GM21723 (cell line): Measurements from ENCODE around the gene HHLA2.

Source experiments
- ATAC-seq: cut with Tn5 transposase; IDR thresholded peaks from one replicate; pipeline ENCODE4 v1.9.1; 2021; ENCODE audit warnings: mild to moderate bottlenecking, moderate library complexity; ENCODE audit not compliant: unreplicated experiment

Gene HHLA2

GRCh38 chr3:108298056-108298455 lies 1.7 kb downstream of the HHLA2 start:
- ATAC-seq, result no peak

- no peak for ATAC-seq
Measured at GRCh38 chr3:108300103-108300849, 3.9 kb downstream of the HHLA2 start.

- ATAC-seq, result no peak
Measured at GRCh38 chr3:108301695-108302404, 5.5 kb downstream of the HHLA2 start.

DNA sequence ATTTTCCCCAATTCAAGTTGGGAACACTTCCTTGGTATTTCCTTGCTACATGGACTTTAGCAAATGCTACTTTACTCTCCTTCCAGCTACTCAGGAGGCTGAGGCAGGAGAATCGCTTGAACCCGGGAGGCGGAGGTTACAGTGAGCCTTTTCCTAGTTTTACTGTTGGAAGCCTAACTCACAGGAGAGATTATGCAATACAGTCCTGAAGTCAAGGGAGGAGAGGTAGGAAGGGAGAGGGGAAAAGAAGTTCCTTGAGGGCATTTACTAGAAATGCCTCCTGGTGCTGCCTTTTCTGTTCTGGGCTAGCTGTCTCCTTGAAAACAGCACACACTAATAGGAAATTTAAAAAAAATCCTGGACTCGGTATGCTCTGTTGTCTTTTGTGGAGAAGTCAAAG lies 6.2 kb downstream of the HHLA2 start:
- no peak for ATAC-seq

DNA sequence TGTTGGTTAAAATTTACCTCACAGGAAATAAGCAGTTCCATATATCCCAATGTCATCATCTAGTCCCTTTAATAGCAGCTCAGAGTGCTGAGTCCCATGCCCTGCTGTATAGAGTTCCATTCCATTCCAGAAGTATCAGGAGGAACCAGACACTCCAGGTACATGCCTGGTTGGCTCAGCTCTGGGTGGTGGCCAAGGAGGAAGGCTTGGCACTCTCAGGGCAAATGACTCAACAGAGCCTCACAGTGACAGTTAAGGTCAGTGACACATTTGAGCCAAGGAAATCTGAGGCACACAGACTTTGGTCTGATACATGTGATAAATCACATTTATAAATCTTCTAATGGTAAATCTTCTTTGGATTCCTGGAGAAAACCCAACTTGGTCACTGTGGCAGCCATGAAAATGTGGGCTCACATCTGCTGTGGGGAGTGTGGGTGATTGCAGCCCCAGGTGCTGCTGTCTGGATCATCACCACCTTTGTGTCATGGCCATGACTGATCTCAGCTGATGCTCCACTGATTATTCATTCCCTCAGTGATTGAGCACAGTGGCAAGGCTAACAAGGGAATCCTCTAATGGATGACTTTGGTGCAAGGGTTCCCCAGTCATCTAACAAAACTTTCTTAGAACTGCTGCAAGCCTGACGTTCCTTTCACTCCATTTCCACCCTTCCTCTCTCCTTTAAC lies 9.3 kb downstream of the HHLA2 start:
- ATAC-seq, result no peak

DNA sequence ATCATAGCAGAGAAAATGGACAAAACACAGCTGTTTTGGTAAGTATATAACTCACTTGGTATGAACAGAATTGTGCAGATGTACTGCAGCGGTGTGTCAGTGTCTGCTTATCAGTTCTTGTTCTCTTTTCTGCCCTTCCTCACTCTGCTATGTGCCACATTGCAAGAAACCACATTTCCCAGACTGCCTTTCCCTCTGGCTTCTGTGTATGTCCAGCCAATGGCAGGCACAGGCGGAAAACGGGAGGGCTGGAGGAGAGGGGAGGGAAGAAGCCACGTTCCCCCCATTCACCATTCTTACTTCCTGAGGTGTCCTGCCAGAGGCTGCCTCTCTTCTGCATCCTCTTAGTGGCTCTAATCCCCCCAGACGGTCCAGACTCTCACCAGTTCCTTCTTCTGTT lies 15.4 kb downstream of the HHLA2 start:
- no peak for ATAC-seq

DNA sequence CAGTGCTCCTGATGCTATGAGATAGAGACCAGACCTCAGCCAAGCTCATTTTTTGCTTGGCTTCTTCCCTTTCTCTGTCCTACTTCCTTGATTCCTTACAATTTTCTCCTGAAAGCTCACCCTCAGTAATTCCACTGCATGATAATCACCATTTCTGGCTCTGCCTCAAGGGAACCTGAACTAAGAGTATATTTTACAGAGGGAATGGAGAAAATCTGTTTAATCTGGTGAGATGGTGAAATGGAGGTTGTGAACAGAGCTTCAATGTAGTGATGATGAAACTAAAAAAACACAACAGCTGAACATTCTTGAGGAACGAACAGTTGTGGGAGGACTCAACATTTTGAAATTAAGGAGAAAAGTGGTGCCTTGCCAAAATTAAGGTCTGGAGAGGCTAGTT lies 16.3 kb downstream of the HHLA2 start:
- ATAC-seq, result no peak

GRCh38 chr3:108315767-108316301 lies 19.5 kb downstream of the HHLA2 start:
- ATAC-seq, result no peak

DNA sequence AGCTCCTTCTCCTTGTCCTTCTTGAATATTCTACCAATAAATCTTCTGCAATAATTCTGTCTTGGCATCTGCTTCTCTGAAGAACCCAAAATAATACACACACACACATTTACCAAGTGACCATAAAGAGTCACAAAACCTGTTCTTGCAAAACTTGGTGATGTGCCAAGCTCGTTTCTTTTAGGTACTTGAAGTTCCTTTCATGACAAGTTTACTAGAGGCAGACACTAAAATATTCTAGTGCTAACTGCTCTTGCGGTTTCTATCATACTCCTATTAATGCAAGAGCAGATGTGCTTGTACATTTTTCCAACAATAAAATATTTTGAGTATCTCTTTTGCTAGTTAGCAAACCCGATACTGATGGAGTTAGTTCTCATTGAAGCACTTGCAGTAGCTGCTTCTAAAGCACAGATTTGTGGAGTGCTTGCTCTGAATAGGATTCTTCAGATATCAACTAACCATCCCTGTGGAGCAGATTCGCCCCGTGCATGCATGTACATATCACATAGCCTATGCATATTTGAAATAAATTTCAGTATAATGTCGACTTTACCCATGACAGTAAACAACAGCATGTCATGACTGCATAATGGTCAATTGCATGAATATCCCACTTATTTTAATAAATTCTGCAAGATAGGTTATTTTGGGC lies 23.2 kb downstream of the HHLA2 start:
- ATAC-seq, result no peak

GRCh38 chr3:108320746-108321350 lies 24.5 kb downstream of the HHLA2 start:
- no peak for ATAC-seq

GRCh38 chr3:108322352-108322751 lies 26.0 kb downstream of the HHLA2 start:
- no peak for ATAC-seq

- no peak for ATAC-seq
Measured at GRCh38 chr3:108324177-108324576, 27.8 kb downstream of the HHLA2 start.

GRCh38 chr3:108327168-108327567 lies 30.8 kb downstream of the HHLA2 start:
- ATAC-seq, result no peak

DNA sequence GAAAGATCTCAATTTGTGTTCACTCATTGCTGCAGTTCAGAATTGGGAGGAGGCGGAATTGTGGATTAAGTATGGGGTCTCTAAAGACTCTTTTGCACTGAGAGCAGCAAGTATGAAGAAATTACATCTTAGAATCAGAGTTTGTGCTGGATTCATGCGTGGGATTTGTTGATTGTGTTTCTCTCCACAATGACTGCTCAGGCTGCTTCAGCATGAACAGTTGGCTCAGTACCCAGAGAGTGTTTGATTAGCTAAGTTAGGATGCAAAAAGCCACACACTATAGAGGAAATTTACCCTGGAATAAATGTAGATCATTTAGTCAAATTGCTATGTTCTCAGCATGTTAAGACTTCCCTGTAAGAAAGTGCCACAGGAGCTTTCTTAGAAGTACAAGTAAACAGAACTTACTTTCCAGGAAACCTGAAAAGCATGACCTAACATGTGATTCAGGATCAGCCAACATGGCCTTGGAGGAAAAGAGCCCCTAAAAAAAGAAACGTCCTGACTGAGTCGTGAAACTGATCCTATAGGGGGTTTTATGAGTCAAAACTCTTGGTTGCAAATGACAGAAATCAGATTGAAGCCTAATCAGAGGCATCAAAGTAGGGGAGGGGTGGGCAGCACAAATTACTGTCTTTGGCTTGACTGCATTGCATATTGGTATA lies 32.6 kb downstream of the HHLA2 start:
- ATAC-seq, result no peak

DNA sequence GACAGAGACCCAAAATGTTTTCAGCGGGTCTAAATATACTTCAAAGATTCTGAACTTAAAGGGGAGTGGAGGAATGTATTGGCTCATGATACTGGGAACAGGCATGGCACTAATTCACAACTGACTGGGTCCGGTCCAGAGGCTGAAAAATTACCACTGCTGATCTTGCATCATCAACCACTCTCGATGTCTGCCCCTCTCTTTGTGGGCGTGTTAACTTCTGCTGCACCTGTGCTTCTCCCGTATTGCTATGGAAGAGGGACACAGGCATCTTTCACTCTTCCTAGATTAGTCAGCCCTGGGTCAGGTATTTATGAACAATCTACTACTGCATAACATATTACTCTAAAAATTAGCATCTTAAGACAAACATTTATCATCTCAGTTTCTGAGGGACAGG lies 33.2 kb downstream of the HHLA2 start:
- no peak for ATAC-seq

DNA sequence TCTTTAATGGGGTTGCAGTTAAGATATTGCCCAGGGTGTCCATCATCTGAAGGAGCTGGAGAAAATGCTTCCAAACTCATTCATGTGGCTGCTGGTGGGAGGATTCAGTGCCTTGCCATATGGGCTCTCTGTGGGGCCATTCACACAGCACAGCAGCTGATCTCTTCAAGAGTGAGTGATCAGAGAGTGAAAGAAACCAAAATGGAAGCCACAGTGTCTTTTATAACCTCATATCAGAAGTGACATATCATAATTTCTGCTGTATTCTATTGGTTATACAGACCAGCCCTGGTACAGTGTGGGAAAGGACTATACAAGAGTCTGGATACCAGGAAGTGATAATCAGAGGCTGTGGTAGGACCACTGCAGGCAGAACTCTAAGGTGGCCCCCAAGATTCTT lies 33.6 kb downstream of the HHLA2 start:
- no peak for ATAC-seq

- ATAC-seq, result no peak
Measured at GRCh38 chr3:108331792-108332191, 35.4 kb downstream of the HHLA2 start.

- ATAC-seq, result no peak
Measured at GRCh38 chr3:108333961-108334360, 37.6 kb downstream of the HHLA2 start.

GRCh38 chr3:108334701-108335100 lies 38.4 kb downstream of the HHLA2 start:
- ATAC-seq, result no peak

GRCh38 chr3:108338901-108339545 lies 42.7 kb downstream of the HHLA2 start:
- ATAC-seq, result no peak
